Measurements from ENCODE around the gene MORN5.

DNA sequence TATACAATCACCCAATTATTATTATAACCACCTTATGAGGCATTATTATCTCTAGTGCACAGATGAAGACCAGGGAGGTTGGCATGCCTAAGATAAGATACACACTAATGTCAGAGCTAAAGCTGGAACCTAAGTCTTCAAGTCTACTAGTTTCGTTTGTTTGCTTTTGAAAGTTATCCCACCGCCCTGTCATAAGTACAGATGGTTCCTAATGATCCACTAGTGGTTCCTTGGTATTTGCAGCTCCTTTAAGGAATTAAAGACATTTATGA is 14.2 kb upstream of the MORN5 start:
- no peak for TF ChIP-seq POLR2A (IDR thresholded peaks at IDR 0.05)
- TF ChIP-seq, protein P1, sequence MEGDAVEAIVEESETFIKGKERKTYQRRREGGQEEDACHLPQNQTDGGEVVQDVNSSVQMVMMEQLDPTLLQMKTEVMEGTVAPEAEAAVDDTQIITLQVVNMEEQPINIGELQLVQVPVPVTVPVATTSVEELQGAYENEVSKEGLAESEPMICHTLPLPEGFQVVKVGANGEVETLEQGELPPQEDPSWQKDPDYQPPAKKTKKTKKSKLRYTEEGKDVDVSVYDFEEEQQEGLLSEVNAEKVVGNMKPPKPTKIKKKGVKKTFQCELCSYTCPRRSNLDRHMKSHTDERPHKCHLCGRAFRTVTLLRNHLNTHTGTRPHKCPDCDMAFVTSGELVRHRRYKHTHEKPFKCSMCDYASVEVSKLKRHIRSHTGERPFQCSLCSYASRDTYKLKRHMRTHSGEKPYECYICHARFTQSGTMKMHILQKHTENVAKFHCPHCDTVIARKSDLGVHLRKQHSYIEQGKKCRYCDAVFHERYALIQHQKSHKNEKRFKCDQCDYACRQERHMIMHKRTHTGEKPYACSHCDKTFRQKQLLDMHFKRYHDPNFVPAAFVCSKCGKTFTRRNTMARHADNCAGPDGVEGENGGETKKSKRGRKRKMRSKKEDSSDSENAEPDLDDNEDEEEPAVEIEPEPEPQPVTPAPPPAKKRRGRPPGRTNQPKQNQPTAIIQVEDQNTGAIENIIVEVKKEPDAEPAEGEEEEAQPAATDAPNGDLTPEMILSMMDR (IDR thresholded peaks at IDR 0.05) = no peak

Data from body of pancreas (tissue), 4 donors.